Thymus (tissue), 11 donors: ENCODE data around the gene SPATA12. TPM values are rescaled to one million over a fixed set of nuclear protein-coding genes. Genes with fewer than 3 reads are reported as not detected.

Experiments used
- DNase-seq, 9 donors: peaks; one replicate each; pipeline ENCODE4 v3.0.0-alpha.2; 2013; ENCODE audit warnings: low spot score in 9 of 9, low read depth in 6 of 9, missing footprints in 1 of 9
- H3K27ac ChIP-seq, 2 donors: one replicate each; pipeline ENCODE4 v1.5.1; 2013; ENCODE audit warnings: control low read depth in 1 of 2, low read depth in 1 of 2, low read length in 1 of 2, mild to moderate bottlenecking in 1 of 2, moderate library complexity in 1 of 2
- H3K27me3 ChIP-seq, 2 donors: one replicate each; pipeline ENCODE4 v1.5.1; 2013; ENCODE audit warnings: low read length in 1 of 2; ENCODE audit not compliant: control insufficient read depth in 2 of 2, insufficient read depth in 1 of 2
- H3K36me3 ChIP-seq, 2 donors: one replicate each; pipeline ENCODE4 v1.5.1; 2013; ENCODE audit warnings: low read length in 1 of 2, mild to moderate bottlenecking in 1 of 2, moderate library complexity in 1 of 2; ENCODE audit not compliant: control insufficient read depth in 2 of 2, insufficient read depth in 2 of 2
- H3K4me1 ChIP-seq, 2 donors: one replicate each; pipeline ENCODE4 v1.5.1; 2013; ENCODE audit warnings: low read length in 2 of 2; ENCODE audit not compliant: control insufficient read depth in 2 of 2, insufficient read depth in 2 of 2
- H3K4me3 ChIP-seq, 2 donors: one replicate each; pipeline ENCODE4 v1.5.1; 2013; ENCODE audit warnings: low read length in 2 of 2, control low read depth in 1 of 2, mild to moderate bottlenecking in 1 of 2
- H3K9me3 ChIP-seq, 2 donors: one replicate each; pipeline ENCODE4 v1.5.1; 2013; ENCODE audit warnings: low read length in 1 of 2, mild to moderate bottlenecking in 1 of 2; ENCODE audit not compliant: control insufficient read depth in 2 of 2, insufficient read depth in 1 of 2
- WGBS: extraction: QIAGEN DNeasy Blood & Tissue Kit; methylation state at CpG from one replicate; pipeline ENCODE4 v1.1.7; 2013; 5-methylcytosine and 5-hydroxymethylcytosine counted together
- polyA plus RNA-seq: library from polyadenylated mRNA; stranded (reverse); fragments of 200-250 nt; gene quantifications from one replicate; pipeline ENCODE4 v1.2.3, GENCODE V29; 2013
- total RNA-seq: library from RNA; stranded (reverse); fragments of 120-200 nt; gene quantifications from one replicate; pipeline ENCODE4 v1.2.4, GENCODE V29; 2013
- donor health status: healthy.

The SPATA12 gene
- total and polyA plus RNA-seq, 2 donors, result 0.05 to 0.07 TPM

DNA sequence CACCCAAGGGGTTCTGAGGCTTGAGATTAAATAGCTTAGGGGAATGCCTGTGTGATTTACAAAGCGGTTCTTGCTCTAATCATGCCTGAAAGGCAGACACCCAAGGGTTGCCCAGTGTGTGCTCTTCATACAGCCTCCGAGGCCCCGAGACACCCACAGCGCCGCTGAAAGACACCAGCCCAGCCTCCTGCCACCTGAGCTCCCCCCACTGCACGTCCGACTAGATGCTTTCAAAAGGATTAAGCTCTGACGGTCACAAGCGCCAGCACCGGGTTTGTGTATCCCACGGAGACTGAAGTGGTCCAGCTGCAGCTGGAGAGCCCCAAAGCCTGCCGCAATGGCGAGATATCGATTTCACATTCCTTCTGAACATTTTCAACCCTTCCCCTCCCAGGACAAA is 50.3 kb downstream of the SPATA12 start:
- WGBS, result 95% methylated on average over 14 of the region's 14 CpGs
- Histone ChIP-seq H3K36me3 (no peaks in the 10 kb centered on the region), H3K4me1 (no peaks in the 10 kb centered on the region), H3K4me3 (no peak overlapping the region), H3K27me3 (peaks cover 0 to 3% of the 10 kb centered on the region in 2 donors), H3K9me3 (no peaks in the 10 kb centered on the region), H3K27ac (no peak overlapping the region)
- DNase-seq, result no peak

- Histone ChIP-seq H3K4me3 (no peak overlapping the region), H3K4me1 (no peaks in the 10 kb centered on the region), H3K27ac (no peak overlapping the region), H3K27me3 (peaks cover 0 to 3% of the 10 kb centered on the region in 2 donors), H3K9me3 (no peaks in the 10 kb centered on the region), H3K36me3 (no peaks in the 10 kb centered on the region)
- 45% methylated on average over 5 of the region's 5 CpGs for WGBS
- no peak for DNase-seq
Measured at GRCh38 chr3:57112206-57112605, 51.7 kb downstream of the SPATA12 start.

DNA sequence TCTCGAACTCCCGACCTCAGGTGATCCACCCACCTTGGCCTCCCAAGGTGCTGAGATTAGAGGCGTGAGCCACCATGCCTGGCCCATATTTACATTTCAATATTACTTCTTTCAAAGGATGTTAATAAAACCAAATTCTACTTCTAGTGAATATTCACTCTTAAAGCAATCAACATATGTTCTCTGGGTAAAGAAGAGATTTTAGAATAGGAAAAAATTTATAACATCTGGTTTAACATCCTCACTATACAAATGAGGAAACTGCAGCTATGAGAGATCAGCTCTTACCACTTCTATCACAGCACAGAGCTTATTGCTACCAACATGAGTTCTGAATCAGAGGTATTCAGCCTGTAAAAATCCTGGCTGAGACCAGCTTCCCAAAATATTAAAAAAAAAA is 56.0 kb downstream of the SPATA12 start:
- DNase-seq, result no peak
- H3K27ac ChIP-seq, result no peak overlapping the region
- no peaks in the 10 kb centered on the region for H3K9me3 ChIP-seq
- 95% methylated on average over 3 of the region's 3 CpGs for WGBS
- H3K27me3 ChIP-seq, result no peaks in the 10 kb centered on the region
- no peak overlapping the region for H3K4me3 ChIP-seq
- H3K36me3 ChIP-seq, result no peaks in the 10 kb centered on the region
- no peaks in the 10 kb centered on the region for H3K4me1 ChIP-seq

DNA sequence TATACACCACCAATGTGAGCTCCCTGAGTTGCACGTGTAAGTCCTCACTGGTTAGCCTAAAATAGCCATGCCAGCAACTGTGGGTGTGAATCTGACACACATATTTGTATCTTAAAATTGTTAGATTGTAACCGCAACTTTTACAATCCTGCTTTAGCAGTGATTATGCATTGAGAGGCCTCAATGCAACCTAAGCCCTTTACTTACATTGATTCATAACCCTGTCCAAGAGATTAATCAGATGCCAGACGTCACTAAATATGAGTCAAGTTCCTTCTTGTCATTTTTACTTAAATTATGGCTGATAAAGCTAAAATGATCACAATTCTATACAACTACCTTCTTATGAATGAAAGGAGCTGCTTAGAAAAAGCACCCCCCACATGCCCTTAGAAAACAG is 57.8 kb downstream of the SPATA12 start:
- H3K27ac ChIP-seq, result no peak overlapping the region
- H3K4me3 ChIP-seq, result no peak overlapping the region
- H3K4me1 ChIP-seq, result no peaks in the 10 kb centered on the region
- DNase-seq, result no peak
- WGBS, result 64% methylated on average over 3 of the region's 3 CpGs
- H3K27me3 ChIP-seq, result peaks cover 0 to 2% of the 10 kb centered on the region in 2 donors
- no peaks in the 10 kb centered on the region for H3K9me3 ChIP-seq
- H3K36me3 ChIP-seq, result no peaks in the 10 kb centered on the region

- H3K27ac ChIP-seq, result no peak overlapping the region
Measured at GRCh38 chr3:57120040-57120439, 59.6 kb downstream of the SPATA12 start.

DNA sequence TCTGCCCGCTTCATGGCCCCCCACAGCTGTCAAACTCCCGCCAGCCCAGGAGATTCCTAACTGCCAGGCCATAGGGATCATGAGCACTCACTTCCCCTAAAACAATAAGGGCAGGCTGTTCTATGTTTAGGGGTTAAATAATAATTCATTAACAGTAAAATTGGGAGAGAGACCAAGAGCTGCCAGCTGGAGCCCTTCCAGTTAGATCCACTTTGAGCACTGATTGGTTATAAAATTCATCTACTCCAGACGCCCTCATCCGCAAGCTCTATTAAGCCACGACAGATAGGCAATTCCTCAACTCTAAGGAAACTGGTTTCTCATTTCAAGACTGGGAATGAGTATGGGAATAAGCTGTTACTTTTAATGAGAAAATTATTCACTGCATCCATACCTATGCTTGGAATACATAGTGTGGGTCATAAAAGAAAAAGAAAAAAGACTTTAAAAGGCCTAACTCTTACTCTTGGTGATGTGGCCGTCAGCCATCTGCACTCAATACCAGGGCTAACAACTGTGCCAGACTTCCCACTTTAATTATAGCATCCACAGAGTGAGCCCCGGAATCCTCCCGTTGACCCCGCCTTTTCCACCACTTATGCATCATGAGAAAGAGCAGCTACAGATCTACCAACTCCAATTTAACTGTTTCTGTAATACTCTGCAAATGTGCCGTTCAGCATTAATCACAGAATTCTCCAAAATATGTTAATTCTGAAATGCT is 60.1 kb downstream of the SPATA12 start:
- Histone ChIP-seq H3K9me3 (no peaks in the 10 kb centered on the region), H3K4me1 (no peaks in the 10 kb centered on the region), H3K4me3 (no peak overlapping the region), H3K36me3 (no peaks in the 10 kb centered on the region), H3K27me3 (peaks cover 0 to 2% of the 10 kb centered on the region in 2 donors), H3K27ac (no peak overlapping the region)
- WGBS, result 96% methylated on average over 10 of the region's 10 CpGs
- DNase-seq, result no peak

More at GRCh38 chr3:57120040-57120439, 59.6 kb downstream of the SPATA12 start:
- DNase-seq, result no peak
- no peaks in the 10 kb centered on the region for H3K4me1 ChIP-seq
- WGBS, result 96% methylated on average over 3 of the region's 3 CpGs
- peaks cover 0 to 2% of the 10 kb centered on the region in 2 donors for H3K27me3 ChIP-seq
- H3K9me3 ChIP-seq, result no peaks in the 10 kb centered on the region
- no peaks in the 10 kb centered on the region for H3K36me3 ChIP-seq
- H3K4me3 ChIP-seq, result no peak overlapping the region

Other genes with a start within 250 kb of the SPATA12 start
- 0.61 TPM for gene IL17RD, start 104.7 kb downstream of the SPATA12 start, total RNA-seq
- 0.37 TPM for gene IL17RD, start 104.7 kb downstream of the SPATA12 start, polyA plus RNA-seq
- gene HESX1, start 139.3 kb downstream of the SPATA12 start, total RNA-seq, result 2.0 TPM
- 6.6 TPM for gene HESX1, start 139.3 kb downstream of the SPATA12 start, polyA plus RNA-seq
- gene APPL1, start 167.1 kb downstream of the SPATA12 start, total RNA-seq, result 32.2 TPM
- 17.7 TPM for gene APPL1, start 167.1 kb downstream of the SPATA12 start, polyA plus RNA-seq
- gene ASB14, start 232.0 kb downstream of the SPATA12 start, total RNA-seq, result not detected
- gene ASB14, start 232.0 kb downstream of the SPATA12 start, polyA plus RNA-seq, result not detected